ENCODE results near the gene MED13L. TPM values are rescaled to one million over a fixed set of nuclear protein-coding genes. Genes with fewer than 3 reads are reported as not detected.

MED13L gene
- total and polyA plus RNA-seq, 4 donors, result 7.9 to 94.0 (median 37.7) TPM

- no peak for TF ChIP-seq ATF3 (IDR thresholded peaks at IDR 0.05)
Observed at GRCh38 chr12:115953450-115953849, 324.0 kb downstream of the MED13L start (continued).

- H3K27ac ChIP-seq (ENCODE audit: low read depth in 1 of 2, low read length in 2 of 2), result no peak overlapping the region
- peaks cover 0 to 2% (median under 1%) of the 10 kb centered on the region in 4 donors for H3K36me3 ChIP-seq (ENCODE audit: control insufficient read depth in 4 of 4, insufficient read depth in 3 of 4, low read depth in 1 of 4, low read length in 3 of 4)
- TF ChIP-seq HNF4G (IDR thresholded peaks at IDR 0.05), result no peak
- TF ChIP-seq REST (IDR thresholded peaks at IDR 0.05), result no peak
- TF ChIP-seq JUND (IDR thresholded peaks at IDR 0.05), result no peak
- TF ChIP-seq MAX (IDR thresholded peaks at IDR 0.05), result no peak
- TF ChIP-seq SP1 (IDR thresholded peaks at IDR 0.05), result no peak
- no peak for TF ChIP-seq TAF1 (conservative IDR thresholded peaks at IDR 0.05)
- TF ChIP-seq EGR1 (IDR thresholded peaks at IDR 0.05; ENCODE audit: low read depth in 2 of 2), result no peak
- no peak for TF ChIP-seq NR2F2 (IDR thresholded peaks at IDR 0.05)
- TF ChIP-seq CTCF (IDR thresholded peaks at IDR 0.05; ENCODE audit: low read depth, low read length, missing input control), result no peak
- TF ChIP-seq FOXA2 (IDR thresholded peaks at IDR 0.05), result no peak
- no peak for TF ChIP-seq RAD21 (IDR thresholded peaks at IDR 0.05)
- TF ChIP-seq GABPA (IDR thresholded peaks at IDR 0.05 in 1 of 2, conservative IDR thresholded peaks at IDR 0.05 in 1 of 2), result no peak
Observed at GRCh38 chr12:115953031-115953430, 324.5 kb downstream of the MED13L start.

GRCh38 chr12:115950959-115951358 lies 326.5 kb downstream of the MED13L start:
- H3K27ac ChIP-seq (ENCODE audit: low read depth in 1 of 2, low read length in 2 of 2), result no peak overlapping the region
- H3K9ac ChIP-seq (ENCODE audit: low read depth in 1 of 2, low read length in 2 of 2), result no peak overlapping the region
- H3K4me3 ChIP-seq (ENCODE audit: low read depth in 1 of 3, low read length in 3 of 3), result no peak overlapping the region
- 95% methylated on average over 9 of the region's 9 CpGs for WGBS
- peaks cover 0 to 8% (median 6%) of the 10 kb centered on the region in 4 donors for H3K4me1 ChIP-seq (ENCODE audit: control insufficient read depth in 4 of 4, insufficient read depth in 4 of 4, low read length in 3 of 4)
- no peaks in the 10 kb centered on the region for H3K9me3 ChIP-seq (ENCODE audit: control insufficient read depth in 4 of 4, low read length in 3 of 4)
- TF ChIP-seq CTCF (IDR thresholded peaks at IDR 0.05; ENCODE audit: low read depth, low read length, missing input control) (no peak), FOXA2 (IDR thresholded peaks at IDR 0.05) (no peak), ATF3 (IDR thresholded peaks at IDR 0.05) (no peak), TAF1 (conservative IDR thresholded peaks at IDR 0.05) (no peak), NR2F2 (IDR thresholded peaks at IDR 0.05) (no peak), REST (IDR thresholded peaks at IDR 0.05) (no peak)
- no peaks in the 10 kb centered on the region for H3K36me3 ChIP-seq (ENCODE audit: control insufficient read depth in 4 of 4, insufficient read depth in 3 of 4, low read depth in 1 of 4, low read length in 3 of 4)
- H3K27me3 ChIP-seq (ENCODE audit: control insufficient read depth in 4 of 4, insufficient read depth in 4 of 4, low read length in 3 of 4), result no peaks in the 10 kb centered on the region
- DNase-seq (ENCODE audit: low spot score), result no peak

More at GRCh38 chr12:115953031-115953430, 324.5 kb downstream of the MED13L start:
- H3K9ac ChIP-seq (ENCODE audit: low read depth in 1 of 2, low read length in 2 of 2), result no peak overlapping the region
- H3K4me3 ChIP-seq (ENCODE audit: low read depth in 1 of 3, low read length in 3 of 3), result no peak overlapping the region
- no peaks in the 10 kb centered on the region for H3K4me1 ChIP-seq (ENCODE audit: control insufficient read depth in 4 of 4, insufficient read depth in 4 of 4, low read length in 3 of 4)
- H3K27me3 ChIP-seq (ENCODE audit: control insufficient read depth in 4 of 4, insufficient read depth in 4 of 4, low read length in 3 of 4), result no peaks in the 10 kb centered on the region
- no peaks in the 10 kb centered on the region for H3K9me3 ChIP-seq (ENCODE audit: control insufficient read depth in 4 of 4, low read length in 3 of 4)
- WGBS, result 96% methylated on average over 7 of the region's 7 CpGs
- DNase-seq (ENCODE audit: low spot score), result no peak
